OCI-LY7 (cell line): Measurements from ENCODE around the gene GMPS. TPM values are rescaled to one million over a fixed set of nuclear protein-coding genes. Genes with fewer than 3 reads are reported as not detected.

Experiments
- BruUV-seq: library from RNA; stranded (reverse); fragments of 400-500 nt; replicated peaks from 2 replicates; lab custom pipeline; 2021; lab: Mats Ljungman, UMichigan
- CTCF ChIA-PET: fragments of 300-600 bp; sonication (Branson Sonifier 250); formaldehyde crosslinking; loops from one replicate; lab custom pipeline; 2022; ENCODE audit warnings: antibody characterized with exemption; ENCODE audit not compliant: unreplicated experiment; lab: Charles Lee
- POLR2A ChIA-PET: fragments of 300-600 bp; sonication (Branson Sonifier 250); formaldehyde crosslinking; loops from one replicate; lab custom pipeline; 2022; ENCODE audit warnings: antibody characterized with exemption; lab: Charles Lee
- DNase-seq: peaks from one replicate; pipeline ENCODE4 v3.0.0-alpha.2; 2015; ENCODE audit warnings: low spot score
- H2AFZ ChIP-seq: fragments of 200-600 bp; sonication (generic), shearing (Covaris generic); 2 replicates; pipeline ENCODE4 v1.6.1; 2014; ENCODE audit warnings: mild to moderate bottlenecking, antibody characterized with exemption, low read length, moderate library complexity
- H3K27ac ChIP-seq: fragments of 200-600 bp; sonication (generic); 2 replicates; pipeline ENCODE4 v1.5.1; 2014; ENCODE audit warnings: mixed run types, low read depth, mild to moderate bottlenecking, moderate library complexity, low read length, inconsistent platforms; ENCODE audit not compliant: poor library complexity, severe bottlenecking
- H3K36me3 ChIP-seq: fragments of 200-600 bp; sonication (generic); 2 replicates; pipeline ENCODE4 v1.6.1; 2014; ENCODE audit warnings: mild to moderate bottlenecking, antibody characterized with exemption, low read length, moderate library complexity, mixed read lengths; ENCODE audit not compliant: insufficient read depth
- H3K4me1 ChIP-seq: fragments of 200-600 bp; sonication (generic); 2 replicates; pipeline ENCODE4 v1.5.1; 2014; ENCODE audit warnings: mild to moderate bottlenecking, low read length; ENCODE audit not compliant: insufficient read depth, poor library complexity, severe bottlenecking
- H3K4me2 ChIP-seq: fragments of 200-600 bp; sonication (generic); 2 replicates; pipeline ENCODE4 v1.6.1; 2014; ENCODE audit warnings: mild to moderate bottlenecking, low read length
- H3K4me3 ChIP-seq: fragments of 200-600 bp; sonication (generic); 2 replicates; pipeline ENCODE4 v1.5.1; 2014; ENCODE audit warnings: mild to moderate bottlenecking, low read depth, low read length; ENCODE audit not compliant: poor library complexity, severe bottlenecking
- H3K79me2 ChIP-seq: fragments of 200-600 bp; sonication (generic); 2 replicates; pipeline ENCODE4 v1.6.1; 2016; ENCODE audit warnings: low read depth, mild to moderate bottlenecking, low read length, moderate library complexity, mixed read lengths; ENCODE audit not compliant: insufficient read depth
- H3K9me2 ChIP-seq: fragments of 200-600 bp; sonication (generic); 2 replicates; pipeline ENCODE4 v1.6.1; 2016; ENCODE audit warnings: mild to moderate bottlenecking, low read length, mixed read lengths; ENCODE audit not compliant: insufficient read depth
- H3K9me3 ChIP-seq: fragments of 200-600 bp; sonication (generic); 2 replicates; pipeline ENCODE4 v1.6.1; 2014; ENCODE audit warnings: mild to moderate bottlenecking, mixed run types, low read length, mixed read lengths
- H4K20me1 ChIP-seq: fragments of 200-600 bp; sonication (generic); 2 replicates; pipeline ENCODE4 v1.6.1; 2014; ENCODE audit warnings: mild to moderate bottlenecking, antibody characterized with exemption, low read length, moderate library complexity, mixed read lengths; ENCODE audit not compliant: insufficient read depth
- CTCF ChIP-seq: fragments of 200-600 bp; sonication (generic); conservative IDR thresholded peaks from 2 replicates; pipeline ENCODE4 v1.5.1; 2014; ENCODE audit warnings: mild to moderate bottlenecking, antibody characterized with exemption, low read length, moderate library complexity, mixed read lengths
- EZH2phosphoT487 ChIP-seq: fragments of 200-600 bp; sonication (generic); IDR thresholded peaks from 2 replicates; pipeline ENCODE4 v1.6.1; 2018; ENCODE audit warnings: low read depth, borderline replicate concordance, mild to moderate bottlenecking, mixed run types, antibody characterized with exemption, low read length, moderate library complexity, mixed read lengths
- intact Hi-C: fragments of 100-400 bp; cut with micrococcal nuclease; formaldehyde crosslinking; loops from one replicate; pipeline ENCODE4 v1.10.0; 2022; ENCODE audit not compliant: unreplicated experiment
- total RNA-seq, 2 experiments: library from RNA; depleted of rRNA in 1 of 2; stranded (reverse); fragments of >200 nt in 1 of 2; shearing (Covaris generic) in 1 of 2; gene quantifications; 2 replicates each; pipeline ENCODE4 v1.2.3, GENCODE V29; 2014 to 2022

The GMPS gene
- total RNA-seq, 2 experiments from 2014 or later = 37.6 to 116 TPM

- intact Hi-C loops = loop anchor here (1.0 to 10.0 kb wide), 5 partner anchors 17 to 1529 kb away; partner anchors contain the start of genes C3orf33, DHX36, GMPS and TIPARP
- Histone ChIP-seq H3K27ac (peak overlapping the region; percentile 60), H3K4me1 (peaks cover 24% of the 10 kb centered on the region), H3K36me3 (peaks cover 20% of the 10 kb centered on the region; the same call in 1 of the 2 replicates), H3K9me2 (no peaks in the 10 kb centered on the region), H3K9me3 (no peaks in the 10 kb centered on the region), H4K20me1 (peaks cover 18% of the 10 kb centered on the region; the same call in 1 of the 2 replicates), H3K4me2 (peak overlapping the region; percentile 99), H3K4me3 (peak overlapping the region; percentile 98), H3K79me2 (peaks cover 52% of the 10 kb centered on the region), H2AFZ (peak overlapping the region; percentile 43; the same call in 1 of the 2 replicates)
- no TSS peak for BruUV-seq
- ChIA-PET POLR2A (interaction anchor here (0.9 to 2.2 kb wide), 12 partner anchors 10 to 1531 kb away, joined by 3 to 16 read pairs (median 4); partner anchors contain the start of gene SSR3), CTCF (no interaction called here)
- peak; percentile 43 for DNase-seq
- no peak for TF ChIP-seq EZH2phosphoT487
- TF ChIP-seq CTCF = no peak
Observed at GRCh38 chr3:155853214-155854140, 17.0 kb upstream of the GMPS start.

DNA sequence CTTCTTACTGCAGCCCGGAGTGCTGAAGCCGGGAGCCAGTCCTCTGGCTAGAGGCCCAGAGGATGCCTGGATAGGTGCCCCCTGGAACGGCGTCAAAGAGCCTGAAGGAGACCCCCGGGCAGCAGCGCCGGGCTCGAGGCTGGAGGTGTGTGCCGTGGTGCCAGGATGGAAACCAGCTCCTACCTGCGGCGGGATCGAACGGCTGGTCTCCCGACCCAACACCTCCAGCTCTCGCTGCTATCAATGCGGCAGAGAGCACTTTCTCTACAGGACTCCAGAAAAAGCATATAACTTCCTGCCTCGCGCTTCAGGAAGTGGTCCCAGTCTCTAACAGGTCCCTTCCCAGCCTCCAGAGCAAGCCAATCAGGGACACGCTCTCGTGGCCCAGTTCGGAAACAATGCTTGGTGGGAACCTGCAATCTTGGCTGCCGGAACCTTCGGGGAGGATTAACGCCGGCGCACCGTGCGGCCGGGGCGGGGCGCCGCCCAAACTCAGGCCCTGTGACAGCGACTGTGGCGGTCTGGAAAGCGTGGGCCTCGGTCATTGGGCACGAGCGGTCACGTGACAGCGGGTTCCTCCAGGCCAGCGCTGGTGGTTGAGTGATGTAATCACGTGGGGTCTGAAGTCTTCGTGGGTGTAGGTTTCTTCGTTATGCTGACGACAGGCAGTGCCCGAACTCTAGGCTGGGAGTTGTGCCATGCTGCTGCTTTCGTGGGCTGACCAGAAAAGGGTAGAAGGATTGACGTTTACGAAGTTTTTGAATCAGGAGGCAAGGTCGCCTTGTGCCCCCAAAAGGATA lies 16.1 kb upstream of the GMPS start, which contains the start of gene SLC33A1:
Gene SLC33A1 (minus strand): TSS at position 287 of the 800 bp plus-strand sequence. CDS start 430 bp downstream, outside the sequence.
- H2AFZ ChIP-seq = peak within 1 kb of the TSS; percentile 97
- H3K4me1 ChIP-seq = peaks cover 23% of the 10 kb centered on the region
- no peaks in the 10 kb centered on the region for H3K9me2 ChIP-seq
- H3K4me2 ChIP-seq = peak within 1 kb of the TSS; percentile 99
- H4K20me1 ChIP-seq = peaks cover 18% of the 10 kb centered on the region; the same call in 1 of the 2 replicates
- BruUV-seq = no TSS peak
- peak; percentile 99 for DNase-seq
- no peak for TF ChIP-seq CTCF
- no peak for TF ChIP-seq EZH2phosphoT487
- peak within 1 kb of the TSS; percentile 61 for H3K27ac ChIP-seq
- POLR2A ChIA-PET = interaction anchor here (0.9 to 2.2 kb wide), 10 partner anchors 11 to 1532 kb away, joined by 3 to 16 read pairs (median 4); partner anchors contain the start of gene SSR3
- intact Hi-C loops = loop anchor here (1.0 to 10.0 kb wide), 5 partner anchors 16 to 1530 kb away; partner anchors contain the start of genes C3orf33, DHX36, GMPS and TIPARP
- H3K9me3 ChIP-seq = no peaks in the 10 kb centered on the region
- peaks cover 13% of the 10 kb centered on the region; the same call in 1 of the 2 replicates for H3K36me3 ChIP-seq
- H3K79me2 ChIP-seq = peaks cover 43% of the 10 kb centered on the region
- CTCF ChIA-PET = no interaction called here
- H3K4me3 ChIP-seq = peak within 1 kb of the TSS; percentile 98
